Panc1 (cell line): ENCODE results near the gene HAGHL.

ENCODE experiments used
- TCF7L2 ChIP-seq: IDR thresholded peaks from 2 replicates; pipeline ENCODE4 v1.6.1; 2011; ENCODE audit warnings: mild to moderate bottlenecking, low read depth, low read length, inconsistent platforms
- TF ChIP-seq, protein P1 (sequence below): fragments of 450-650 bp; IDR thresholded peaks from 2 replicates; pipeline ENCODE4 v1.5.1; 2017; ENCODE audit warnings: mild to moderate bottlenecking
- TF ChIP-seq, protein P2 (sequence below), 2 experiments: IDR thresholded peaks; 2 replicates each; pipeline ENCODE4 v1.6.1; 2011 to 2012; ENCODE audit warnings: low read depth in 2 of 2, control low read depth in 1 of 2, low read length in 1 of 2, mild to moderate bottlenecking in 1 of 2, moderate library complexity in 1 of 2; ENCODE audit not compliant: insufficient read depth in 1 of 2

DNA sequence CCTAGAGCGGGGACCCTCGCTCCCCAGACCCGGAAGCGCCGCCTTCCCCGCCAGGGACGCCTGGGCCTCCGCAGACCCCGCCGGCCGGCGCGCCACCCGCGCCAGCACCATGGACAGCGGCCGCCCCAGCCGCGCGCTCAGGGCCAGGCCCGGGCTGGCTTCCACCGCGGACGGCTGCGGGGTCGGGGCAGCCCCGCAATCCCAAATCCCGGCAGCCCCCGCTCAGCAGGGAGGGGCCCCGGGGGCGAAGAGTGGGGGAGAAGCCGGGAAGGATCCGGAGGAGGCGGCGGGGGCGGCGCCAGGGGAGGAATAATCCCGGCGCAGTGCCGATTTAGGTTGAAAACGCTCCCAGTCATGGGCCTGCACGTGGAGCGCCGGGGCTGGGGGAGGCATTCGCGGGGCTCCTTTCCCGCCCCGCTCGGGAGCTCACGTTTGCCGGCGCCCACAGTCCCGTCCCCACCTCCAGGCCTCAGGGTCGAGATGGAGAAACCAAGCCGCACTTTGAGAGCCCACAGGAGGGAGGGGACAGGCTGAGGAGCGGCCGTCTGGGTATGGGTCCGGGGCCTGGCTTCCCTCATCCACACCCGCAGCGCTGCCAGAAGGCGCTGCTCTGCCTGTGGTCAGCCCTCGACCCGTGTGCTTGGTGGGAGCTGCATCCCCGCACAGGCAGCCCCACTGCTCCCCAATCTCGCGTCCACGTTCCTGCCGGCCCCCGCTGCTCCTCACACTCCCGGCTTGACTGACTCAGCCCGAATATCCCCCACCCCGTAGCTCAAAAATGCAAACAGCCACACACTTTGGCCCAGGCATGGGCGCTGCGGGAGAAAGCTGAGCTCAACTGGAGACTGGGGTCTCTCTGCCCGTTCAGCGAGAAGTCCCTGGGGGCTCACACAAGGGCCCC, 26.0 kb upstream of the HAGHL start:
- TF ChIP-seq, protein P1, sequence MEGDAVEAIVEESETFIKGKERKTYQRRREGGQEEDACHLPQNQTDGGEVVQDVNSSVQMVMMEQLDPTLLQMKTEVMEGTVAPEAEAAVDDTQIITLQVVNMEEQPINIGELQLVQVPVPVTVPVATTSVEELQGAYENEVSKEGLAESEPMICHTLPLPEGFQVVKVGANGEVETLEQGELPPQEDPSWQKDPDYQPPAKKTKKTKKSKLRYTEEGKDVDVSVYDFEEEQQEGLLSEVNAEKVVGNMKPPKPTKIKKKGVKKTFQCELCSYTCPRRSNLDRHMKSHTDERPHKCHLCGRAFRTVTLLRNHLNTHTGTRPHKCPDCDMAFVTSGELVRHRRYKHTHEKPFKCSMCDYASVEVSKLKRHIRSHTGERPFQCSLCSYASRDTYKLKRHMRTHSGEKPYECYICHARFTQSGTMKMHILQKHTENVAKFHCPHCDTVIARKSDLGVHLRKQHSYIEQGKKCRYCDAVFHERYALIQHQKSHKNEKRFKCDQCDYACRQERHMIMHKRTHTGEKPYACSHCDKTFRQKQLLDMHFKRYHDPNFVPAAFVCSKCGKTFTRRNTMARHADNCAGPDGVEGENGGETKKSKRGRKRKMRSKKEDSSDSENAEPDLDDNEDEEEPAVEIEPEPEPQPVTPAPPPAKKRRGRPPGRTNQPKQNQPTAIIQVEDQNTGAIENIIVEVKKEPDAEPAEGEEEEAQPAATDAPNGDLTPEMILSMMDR: no peak
- TF ChIP-seq, protein P2, sequence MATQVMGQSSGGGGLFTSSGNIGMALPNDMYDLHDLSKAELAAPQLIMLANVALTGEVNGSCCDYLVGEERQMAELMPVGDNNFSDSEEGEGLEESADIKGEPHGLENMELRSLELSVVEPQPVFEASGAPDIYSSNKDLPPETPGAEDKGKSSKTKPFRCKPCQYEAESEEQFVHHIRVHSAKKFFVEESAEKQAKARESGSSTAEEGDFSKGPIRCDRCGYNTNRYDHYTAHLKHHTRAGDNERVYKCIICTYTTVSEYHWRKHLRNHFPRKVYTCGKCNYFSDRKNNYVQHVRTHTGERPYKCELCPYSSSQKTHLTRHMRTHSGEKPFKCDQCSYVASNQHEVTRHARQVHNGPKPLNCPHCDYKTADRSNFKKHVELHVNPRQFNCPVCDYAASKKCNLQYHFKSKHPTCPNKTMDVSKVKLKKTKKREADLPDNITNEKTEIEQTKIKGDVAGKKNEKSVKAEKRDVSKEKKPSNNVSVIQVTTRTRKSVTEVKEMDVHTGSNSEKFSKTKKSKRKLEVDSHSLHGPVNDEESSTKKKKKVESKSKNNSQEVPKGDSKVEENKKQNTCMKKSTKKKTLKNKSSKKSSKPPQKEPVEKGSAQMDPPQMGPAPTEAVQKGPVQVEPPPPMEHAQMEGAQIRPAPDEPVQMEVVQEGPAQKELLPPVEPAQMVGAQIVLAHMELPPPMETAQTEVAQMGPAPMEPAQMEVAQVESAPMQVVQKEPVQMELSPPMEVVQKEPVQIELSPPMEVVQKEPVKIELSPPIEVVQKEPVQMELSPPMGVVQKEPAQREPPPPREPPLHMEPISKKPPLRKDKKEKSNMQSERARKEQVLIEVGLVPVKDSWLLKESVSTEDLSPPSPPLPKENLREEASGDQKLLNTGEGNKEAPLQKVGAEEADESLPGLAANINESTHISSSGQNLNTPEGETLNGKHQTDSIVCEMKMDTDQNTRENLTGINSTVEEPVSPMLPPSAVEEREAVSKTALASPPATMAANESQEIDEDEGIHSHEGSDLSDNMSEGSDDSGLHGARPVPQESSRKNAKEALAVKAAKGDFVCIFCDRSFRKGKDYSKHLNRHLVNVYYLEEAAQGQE (IDR thresholded peaks at IDR 0.05; ENCODE audit: insufficient read depth in 1 of 2, low read depth in 2 of 2, low read length in 1 of 2): peak; percentile 90 to 97
- no peak for TF ChIP-seq TCF7L2
